Measurements from ENCODE around the gene NEURL1B. TPM values are rescaled to one million over a fixed set of nuclear protein-coding genes. Genes with fewer than 3 reads are reported as not detected.

NEURL1B gene
- total and polyA plus RNA-seq, 10 of the 15 experiments (the other 5 are each of a cell fraction or from before 2014, with no cell fraction given), result 0.04 to 0.28 (median 0.05) TPM; not detected in 4

DNA sequence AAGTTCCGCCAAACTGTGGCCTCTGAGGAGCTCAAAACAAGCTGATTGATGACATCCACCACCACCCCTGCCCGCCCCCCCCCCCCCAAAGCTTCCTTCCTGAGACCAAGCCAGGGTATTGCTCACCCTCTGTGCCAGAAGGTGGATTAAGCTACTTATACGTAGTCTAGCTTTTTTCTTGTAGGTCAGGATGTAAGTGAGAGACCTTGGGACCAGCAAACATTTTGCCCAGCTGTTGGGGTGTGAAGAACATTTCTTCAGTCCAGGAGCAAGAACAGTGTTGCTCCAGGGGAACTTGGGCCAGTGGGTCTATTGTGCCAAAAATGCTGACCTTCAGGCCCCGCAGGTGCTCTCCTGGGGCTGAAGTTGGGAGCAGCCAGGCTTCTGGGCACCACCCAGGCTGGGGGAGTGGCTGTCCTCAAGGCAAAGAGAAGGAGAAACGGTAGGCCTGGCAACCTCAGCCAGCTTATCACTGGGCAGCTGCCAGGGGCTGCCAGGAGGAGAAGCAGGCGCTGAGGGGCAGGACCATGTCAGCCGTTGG lies 18.0 kb downstream of the NEURL1B start:
- FAIRE-seq (no peak), DNase-seq (ENCODE audit: low read depth, low spot score) (no peak), ATAC-seq (no peak)
- Histone ChIP-seq H3K9ac (ENCODE audit: control insufficient read depth, insufficient read depth, low read length) (no peak overlapping the region), H3K27ac (ENCODE audit: control insufficient read depth, insufficient read depth) (no peak overlapping the region), H2AFZ (ENCODE audit: control insufficient read depth, low read depth, low read length) (no peak overlapping the region), H4K20me1 (ENCODE audit: control insufficient read depth, insufficient read depth) (no peaks in the 10 kb centered on the region), H3K4me1 (ENCODE audit: control insufficient read depth, insufficient read depth, low read length) (no peaks in the 10 kb centered on the region), H3K79me2 (ENCODE audit: control insufficient read depth, insufficient read depth, low read length) (no peaks in the 10 kb centered on the region), H3K9me3 (replicated peaks; ENCODE audit: control insufficient read depth, insufficient read depth, low read length) (no peaks in the 10 kb centered on the region; the same call in 2 of the 3 replicates), H3K27me3 (replicated peaks in 1 of 2; ENCODE audit: control insufficient read depth in 2 of 2, insufficient read depth in 2 of 2, low read length in 1 of 2) (peaks cover 0 to 4% of the 10 kb centered on the region in 2 experiments; a peak in 3 of 4 replicates), H3K4me2 (ENCODE audit: control insufficient read depth, insufficient read depth) (no peak overlapping the region), H3K36me3 (ENCODE audit: control insufficient read depth in 2 of 2, insufficient read depth in 2 of 2, low read length in 1 of 2) (no peaks in the 10 kb centered on the region), H3K4me3 (no peak overlapping the region)
- in situ Hi-C loops (cut with MboI) (no loop called here), intact Hi-C loops (cut with micrococcal nuclease; ENCODE audit: unreplicated experiment) (no loop called here)
- WGBS (ENCODE audit: insufficient coverage, insufficient replicate concordance, low lambda C conversion rate, missing lambda C conversion rate), result 33% methylated on average over 7 of the region's 7 CpGs
- ChIA-PET CTCF (no interaction called here), POLR2A (no interaction called here), SMC1A (ENCODE audit: uncharacterized antibody, unreplicated experiment) (no interaction called here), RAD21 (ENCODE audit: unreplicated experiment) (no interaction called here)
- TF ChIP-seq PML (IDR thresholded peaks at IDR 0.05; ENCODE audit: low read length), result no peak
- TF ChIP-seq MXI1 (IDR thresholded peaks at IDR 0.05; ENCODE audit: low read depth, low read length), result no peak
- TF ChIP-seq, protein P1, sequence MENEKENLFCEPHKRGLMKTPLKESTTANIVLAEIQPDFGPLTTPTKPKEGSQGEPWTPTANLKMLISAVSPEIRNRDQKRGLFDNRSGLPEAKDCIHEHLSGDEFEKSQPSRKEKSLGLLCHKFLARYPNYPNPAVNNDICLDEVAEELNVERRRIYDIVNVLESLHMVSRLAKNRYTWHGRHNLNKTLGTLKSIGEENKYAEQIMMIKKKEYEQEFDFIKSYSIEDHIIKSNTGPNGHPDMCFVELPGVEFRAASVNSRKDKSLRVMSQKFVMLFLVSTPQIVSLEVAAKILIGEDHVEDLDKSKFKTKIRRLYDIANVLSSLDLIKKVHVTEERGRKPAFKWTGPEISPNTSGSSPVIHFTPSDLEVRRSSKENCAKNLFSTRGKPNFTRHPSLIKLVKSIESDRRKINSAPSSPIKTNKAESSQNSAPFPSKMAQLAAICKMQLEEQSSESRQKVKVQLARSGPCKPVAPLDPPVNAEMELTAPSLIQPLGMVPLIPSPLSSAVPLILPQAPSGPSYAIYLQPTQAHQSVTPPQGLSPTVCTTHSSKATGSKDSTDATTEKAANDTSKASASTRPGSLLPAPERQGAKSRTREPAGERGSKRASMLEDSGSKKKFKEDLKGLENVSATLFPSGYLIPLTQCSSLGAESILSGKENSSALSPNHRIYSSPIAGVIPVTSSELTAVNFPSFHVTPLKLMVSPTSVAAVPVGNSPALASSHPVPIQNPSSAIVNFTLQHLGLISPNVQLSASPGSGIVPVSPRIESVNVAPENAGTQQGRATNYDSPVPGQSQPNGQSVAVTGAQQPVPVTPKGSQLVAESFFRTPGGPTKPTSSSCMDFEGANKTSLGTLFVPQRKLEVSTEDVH (IDR thresholded peaks at IDR 0.05; ENCODE audit: low read depth, partially characterized antibody), result no peak
- TF ChIP-seq GABPA (IDR thresholded peaks at IDR 0.05; ENCODE audit: low read depth), result no peak
- TF ChIP-seq, protein P2, sequence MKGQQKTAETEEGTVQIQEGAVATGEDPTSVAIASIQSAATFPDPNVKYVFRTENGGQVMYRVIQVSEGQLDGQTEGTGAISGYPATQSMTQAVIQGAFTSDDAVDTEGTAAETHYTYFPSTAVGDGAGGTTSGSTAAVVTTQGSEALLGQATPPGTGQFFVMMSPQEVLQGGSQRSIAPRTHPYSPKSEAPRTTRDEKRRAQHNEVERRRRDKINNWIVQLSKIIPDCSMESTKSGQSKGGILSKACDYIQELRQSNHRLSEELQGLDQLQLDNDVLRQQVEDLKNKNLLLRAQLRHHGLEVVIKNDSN (IDR thresholded peaks at IDR 0.05; ENCODE audit: borderline replicate concordance, extremely low read length, insufficient read depth, low read depth, low read length), result no peak
- no peak for TF ChIP-seq CBX3 (IDR thresholded peaks at IDR 0.05; ENCODE audit: borderline replicate concordance, low read depth)
- TF ChIP-seq MYB (IDR thresholded peaks at IDR 0.05; ENCODE audit: borderline replicate concordance, low read depth, low read length), result no peak
- TF ChIP-seq NFYB (IDR thresholded peaks at IDR 0.05; ENCODE audit: insufficient read depth, low read depth, low read length), result no peak
- TF ChIP-seq, protein P3, sequence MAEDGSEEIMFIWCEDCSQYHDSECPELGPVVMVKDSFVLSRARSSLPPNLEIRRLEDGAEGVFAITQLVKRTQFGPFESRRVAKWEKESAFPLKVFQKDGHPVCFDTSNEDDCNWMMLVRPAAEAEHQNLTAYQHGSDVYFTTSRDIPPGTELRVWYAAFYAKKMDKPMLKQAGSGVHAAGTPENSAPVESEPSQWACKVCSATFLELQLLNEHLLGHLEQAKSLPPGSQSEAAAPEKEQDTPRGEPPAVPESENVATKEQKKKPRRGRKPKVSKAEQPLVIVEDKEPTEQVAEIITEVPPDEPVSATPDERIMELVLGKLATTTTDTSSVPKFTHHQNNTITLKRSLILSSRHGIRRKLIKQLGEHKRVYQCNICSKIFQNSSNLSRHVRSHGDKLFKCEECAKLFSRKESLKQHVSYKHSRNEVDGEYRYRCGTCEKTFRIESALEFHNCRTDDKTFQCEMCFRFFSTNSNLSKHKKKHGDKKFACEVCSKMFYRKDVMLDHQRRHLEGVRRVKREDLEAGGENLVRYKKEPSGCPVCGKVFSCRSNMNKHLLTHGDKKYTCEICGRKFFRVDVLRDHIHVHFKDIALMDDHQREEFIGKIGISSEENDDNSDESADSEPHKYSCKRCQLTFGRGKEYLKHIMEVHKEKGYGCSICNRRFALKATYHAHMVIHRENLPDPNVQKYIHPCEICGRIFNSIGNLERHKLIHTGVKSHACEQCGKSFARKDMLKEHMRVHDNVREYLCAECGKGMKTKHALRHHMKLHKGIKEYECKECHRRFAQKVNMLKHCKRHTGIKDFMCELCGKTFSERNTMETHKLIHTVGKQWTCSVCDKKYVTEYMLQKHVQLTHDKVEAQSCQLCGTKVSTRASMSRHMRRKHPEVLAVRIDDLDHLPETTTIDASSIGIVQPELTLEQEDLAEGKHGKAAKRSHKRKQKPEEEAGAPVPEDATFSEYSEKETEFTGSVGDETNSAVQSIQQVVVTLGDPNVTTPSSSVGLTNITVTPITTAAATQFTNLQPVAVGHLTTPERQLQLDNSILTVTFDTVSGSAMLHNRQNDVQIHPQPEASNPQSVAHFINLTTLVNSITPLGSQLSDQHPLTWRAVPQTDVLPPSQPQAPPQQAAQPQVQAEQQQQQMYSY (CRISPR knock-in tag; IDR thresholded peaks at IDR 0.05), result no peak
- no TSS peak for BruUV-seq (replicated peaks)
